ENCODE data around the gene MAPT. TPM values are rescaled to one million over a fixed set of nuclear protein-coding genes. Genes with fewer than 3 reads are reported as not detected.

MAPT gene
- total RNA-seq, 4 donors from 2014 or later, result 3.6 to 6.5 (median 4.5) TPM

DNA sequence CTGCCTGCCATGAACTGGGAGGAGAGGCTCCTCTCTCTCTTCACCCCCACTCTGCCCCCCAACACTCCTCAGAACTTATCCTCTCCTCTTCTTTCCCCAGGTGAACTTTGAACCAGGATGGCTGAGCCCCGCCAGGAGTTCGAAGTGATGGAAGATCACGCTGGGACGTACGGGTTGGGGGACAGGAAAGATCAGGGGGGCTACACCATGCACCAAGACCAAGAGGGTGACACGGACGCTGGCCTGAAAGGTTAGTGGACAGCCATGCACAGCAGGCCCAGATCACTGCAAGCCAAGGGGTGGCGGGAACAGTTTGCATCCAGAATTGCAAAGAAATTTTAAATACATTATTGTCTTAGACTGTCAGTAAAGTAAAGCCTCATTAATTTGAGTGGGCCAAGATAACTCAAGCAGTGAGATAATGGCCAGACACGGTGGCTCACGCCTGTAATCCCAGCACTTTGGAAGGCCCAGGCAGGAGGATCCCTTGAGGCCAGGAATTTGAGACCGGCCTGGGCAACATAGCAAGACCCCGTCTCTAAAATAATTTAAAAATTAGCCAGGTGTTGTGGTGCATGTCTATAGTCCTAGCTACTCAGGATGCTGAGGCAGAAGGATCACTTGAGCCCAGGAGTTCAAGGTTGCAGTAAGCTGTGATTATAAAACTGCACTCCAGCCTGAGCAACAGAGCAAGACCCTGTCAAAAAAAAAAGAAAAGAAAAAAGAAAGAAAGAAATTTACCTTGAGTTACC, 68.0 kb downstream of the MAPT start:
- Histone ChIP-seq H3K4me3 (no peak overlapping the region), H3K4me1 (peaks cover 10% of the 10 kb centered on the region), H3K36me3 (no peaks in the 10 kb centered on the region), H3K27ac (no peak overlapping the region), H3K27me3 (no peaks in the 10 kb centered on the region), H3K9me3 (no peaks in the 10 kb centered on the region)
- WGBS, result 96% methylated on average over 12 of the region's 12 CpGs
- TF ChIP-seq, protein P1, sequence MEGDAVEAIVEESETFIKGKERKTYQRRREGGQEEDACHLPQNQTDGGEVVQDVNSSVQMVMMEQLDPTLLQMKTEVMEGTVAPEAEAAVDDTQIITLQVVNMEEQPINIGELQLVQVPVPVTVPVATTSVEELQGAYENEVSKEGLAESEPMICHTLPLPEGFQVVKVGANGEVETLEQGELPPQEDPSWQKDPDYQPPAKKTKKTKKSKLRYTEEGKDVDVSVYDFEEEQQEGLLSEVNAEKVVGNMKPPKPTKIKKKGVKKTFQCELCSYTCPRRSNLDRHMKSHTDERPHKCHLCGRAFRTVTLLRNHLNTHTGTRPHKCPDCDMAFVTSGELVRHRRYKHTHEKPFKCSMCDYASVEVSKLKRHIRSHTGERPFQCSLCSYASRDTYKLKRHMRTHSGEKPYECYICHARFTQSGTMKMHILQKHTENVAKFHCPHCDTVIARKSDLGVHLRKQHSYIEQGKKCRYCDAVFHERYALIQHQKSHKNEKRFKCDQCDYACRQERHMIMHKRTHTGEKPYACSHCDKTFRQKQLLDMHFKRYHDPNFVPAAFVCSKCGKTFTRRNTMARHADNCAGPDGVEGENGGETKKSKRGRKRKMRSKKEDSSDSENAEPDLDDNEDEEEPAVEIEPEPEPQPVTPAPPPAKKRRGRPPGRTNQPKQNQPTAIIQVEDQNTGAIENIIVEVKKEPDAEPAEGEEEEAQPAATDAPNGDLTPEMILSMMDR (IDR thresholded peaks at IDR 0.05), result no peak
- no peak for TF ChIP-seq POLR2A (IDR thresholded peaks at IDR 0.05)
- TF ChIP-seq EP300 (IDR thresholded peaks at IDR 0.05), result no peak
- DNase-seq (ENCODE audit: low spot score in 2 of 2), result no peak

DNA sequence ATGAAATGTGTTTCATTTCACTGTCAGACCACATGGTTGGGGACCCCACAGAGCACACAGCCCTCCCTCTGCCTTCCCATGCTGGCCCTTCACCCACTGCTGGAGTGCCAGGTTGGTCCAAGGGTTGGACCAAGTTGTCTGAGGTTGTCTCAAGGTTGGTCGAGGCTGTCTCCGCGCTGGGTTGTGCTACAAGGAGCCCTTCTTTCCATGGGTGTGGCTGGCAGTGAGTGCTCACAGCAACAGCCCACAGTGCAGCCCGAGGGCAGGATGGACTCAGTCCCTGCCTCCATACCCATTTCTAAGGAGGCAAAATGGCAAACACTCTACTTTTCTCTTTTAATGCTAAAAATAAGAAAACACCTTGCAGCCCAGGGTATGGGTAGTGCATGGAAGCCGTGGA, 68.9 kb downstream of the MAPT start:
- TF ChIP-seq POLR2AphosphoS5 (IDR thresholded peaks at IDR 0.05) (no peak), POLR2A (IDR thresholded peaks at IDR 0.05) (no peak), EP300 (IDR thresholded peaks at IDR 0.05) (no peak)
- TF ChIP-seq, protein P1 (IDR thresholded peaks at IDR 0.05), result no peak
- 84% methylated on average over 5 of the region's 5 CpGs for WGBS
- H3K4me3 ChIP-seq, result no peak overlapping the region
- no peaks in the 10 kb centered on the region for H3K9me3 ChIP-seq
- no peaks in the 10 kb centered on the region for H3K36me3 ChIP-seq
- no peaks in the 10 kb centered on the region for H3K27me3 ChIP-seq
- H3K27ac ChIP-seq, result no peak overlapping the region
- peaks cover 10% of the 10 kb centered on the region for H3K4me1 ChIP-seq
- no peak for DNase-seq (ENCODE audit: low spot score in 2 of 2)

DNA sequence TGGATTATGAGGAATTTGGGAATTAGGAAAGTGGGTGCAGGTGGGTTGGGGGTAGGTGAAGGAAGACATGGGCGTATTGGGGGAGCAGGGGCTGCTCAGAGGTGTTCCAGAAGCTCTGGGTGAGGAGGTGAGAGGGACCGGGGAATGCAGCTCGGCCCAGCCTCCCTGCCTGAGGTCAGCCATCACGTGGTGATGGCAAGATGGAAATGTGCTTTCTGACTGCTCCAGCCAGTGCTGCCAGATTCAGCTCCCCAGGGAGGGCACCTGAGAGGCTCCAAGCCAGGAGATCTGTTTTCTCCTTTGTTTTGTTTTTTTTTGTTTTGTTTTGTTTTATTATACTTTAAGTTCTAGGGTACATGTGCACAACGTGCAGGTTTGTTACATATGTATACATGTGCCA, 69.5 kb downstream of the MAPT start:
- Histone ChIP-seq H3K27me3 (no peaks in the 10 kb centered on the region), H3K27ac (no peak overlapping the region), H3K4me1 (peaks cover 10% of the 10 kb centered on the region), H3K9me3 (no peaks in the 10 kb centered on the region), H3K36me3 (no peaks in the 10 kb centered on the region), H3K4me3 (no peak overlapping the region)
- whole genome bisulfite sequencing, result 71% methylated on average over 5 of the region's 5 CpGs
- no peak for DNase-seq (ENCODE audit: low spot score in 2 of 2)
- TF ChIP-seq EP300 (IDR thresholded peaks at IDR 0.05), result no peak
- TF ChIP-seq POLR2A (IDR thresholded peaks at IDR 0.05), result no peak

DNA sequence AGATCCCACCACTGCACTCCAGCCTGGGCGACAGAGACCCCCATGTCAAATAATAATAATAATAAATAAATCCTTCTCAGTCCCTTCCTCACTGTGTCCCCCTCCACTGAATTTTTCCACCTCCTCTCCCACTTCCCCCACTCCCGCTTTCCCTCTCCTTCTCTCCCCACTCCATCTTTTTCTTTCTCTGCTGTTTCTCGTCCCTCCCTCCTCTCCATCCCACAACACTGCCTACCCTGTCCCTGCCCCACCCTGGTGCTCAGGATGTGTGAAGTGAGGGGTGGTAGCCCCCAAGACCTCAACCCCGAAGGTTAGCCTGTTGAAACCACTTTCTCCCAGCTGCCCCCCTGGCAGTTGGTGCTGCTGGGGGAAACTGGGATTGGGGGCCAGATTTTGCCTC, 70.3 kb downstream of the MAPT start:
- 91% methylated on average over 4 of the region's 4 CpGs for WGBS
- TF ChIP-seq, protein P1 (IDR thresholded peaks at IDR 0.05), result no peak
- TF ChIP-seq POLR2AphosphoS5 (IDR thresholded peaks at IDR 0.05), result no peak
- no peak for TF ChIP-seq EP300 (IDR thresholded peaks at IDR 0.05)
- no peak for TF ChIP-seq POLR2A (IDR thresholded peaks at IDR 0.05)
- Histone ChIP-seq H3K36me3 (no peaks in the 10 kb centered on the region), H3K4me1 (peaks cover 10% of the 10 kb centered on the region), H3K27ac (no peak overlapping the region), H3K4me3 (no peak overlapping the region), H3K27me3 (no peaks in the 10 kb centered on the region), H3K9me3 (no peaks in the 10 kb centered on the region)
- no peak for DNase-seq (ENCODE audit: low spot score in 2 of 2)

DNA sequence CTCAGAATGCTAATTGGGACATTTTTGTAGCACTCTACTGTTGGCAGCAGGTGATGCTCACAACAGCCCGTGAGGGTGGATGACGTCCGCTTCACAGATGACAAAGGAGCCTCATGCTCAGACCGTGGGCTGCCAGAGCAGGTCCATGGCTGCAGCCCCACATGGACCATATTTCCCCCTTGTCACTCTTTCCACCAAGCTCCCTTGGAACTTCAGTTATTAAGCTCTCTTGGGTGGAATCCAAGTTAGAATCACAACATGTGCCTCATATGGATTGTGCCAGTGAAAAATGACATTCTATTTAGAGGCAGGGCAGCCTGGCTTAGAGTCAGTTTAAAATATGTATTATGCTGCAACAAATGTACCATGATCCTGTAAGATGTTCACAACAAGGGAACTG, 71.5 kb downstream of the MAPT start:
- Histone ChIP-seq H3K4me3 (no peak overlapping the region), H3K27ac (no peak overlapping the region), H3K9me3 (no peaks in the 10 kb centered on the region), H3K4me1 (peaks cover 10% of the 10 kb centered on the region), H3K27me3 (no peaks in the 10 kb centered on the region), H3K36me3 (no peaks in the 10 kb centered on the region)
- TF ChIP-seq POLR2AphosphoS5 (IDR thresholded peaks at IDR 0.05), result no peak
- no peak for TF ChIP-seq POLR2A (IDR thresholded peaks at IDR 0.05)
- TF ChIP-seq EP300 (IDR thresholded peaks at IDR 0.05), result no peak
- TF ChIP-seq, protein P1 (IDR thresholded peaks at IDR 0.05), result no peak
- no peak for DNase-seq (ENCODE audit: low spot score in 2 of 2)
- 56% methylated on average over 4 of the region's 4 CpGs for WGBS
